ENCODE data around the gene CCL28. TPM values are rescaled to one million over a fixed set of nuclear protein-coding genes. Genes with fewer than 3 reads are reported as not detected.

The CCL28 gene
- total RNA-seq, 1 donor from 2014 or later: 6.2 TPM

- no peak for DNase-seq (ENCODE audit: low read depth)
- no peak overlapping the region for H3K4me3 ChIP-seq (ENCODE audit: low read depth, low read length)
- no peak for TF ChIP-seq CTCF (conservative IDR thresholded peaks at IDR 0.05; ENCODE audit: low read depth, low read length)
Measured at GRCh38 chr5:43390471-43390870, 21.7 kb downstream of the CCL28 start.

DNA sequence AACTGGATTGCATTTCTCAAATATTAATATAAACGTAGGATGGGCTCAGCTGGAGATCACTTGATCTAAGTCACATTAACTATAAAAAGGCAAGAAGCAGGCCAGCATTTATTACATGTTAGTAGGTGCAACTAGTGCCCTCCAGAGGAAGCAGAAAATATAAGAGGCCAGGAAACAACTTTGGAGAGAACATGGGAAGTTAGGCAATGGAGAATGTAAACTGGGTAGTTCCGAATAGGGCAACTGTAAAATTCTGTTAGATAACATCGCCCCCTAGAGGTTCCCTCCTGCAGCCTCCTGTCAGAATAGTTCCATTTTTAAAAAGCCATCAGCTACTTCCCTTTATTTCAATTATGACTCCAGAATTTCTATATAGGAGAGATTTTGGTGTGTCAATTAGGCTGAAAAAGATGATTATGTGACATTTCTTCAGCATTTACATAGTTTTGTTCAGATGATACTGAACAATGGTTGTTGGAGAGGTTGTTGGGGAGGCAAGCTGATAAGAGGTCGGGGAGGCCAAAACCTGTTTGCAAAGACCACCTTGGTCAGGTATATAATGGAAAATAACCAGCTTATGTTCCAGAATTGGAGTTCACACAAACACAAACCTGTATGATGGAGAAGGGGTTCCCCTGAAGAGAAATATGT is 22.4 kb downstream of the CCL28 start:
- peak; percentile 80 for DNase-seq (ENCODE audit: low read depth)
- TF ChIP-seq CTCF (conservative IDR thresholded peaks at IDR 0.05; ENCODE audit: low read depth, low read length): peak; percentile 93
- H3K4me3 ChIP-seq (ENCODE audit: low read depth, low read length): no peak overlapping the region

- peak; percentile 10 for TF ChIP-seq CTCF (conservative IDR thresholded peaks at IDR 0.05; ENCODE audit: low read depth, low read length)
- DNase-seq (ENCODE audit: low read depth): peak; percentile 10
- H3K4me3 ChIP-seq (ENCODE audit: low read depth, low read length): no peak overlapping the region
Measured at GRCh38 chr5:43386960-43387362, 25.2 kb downstream of the CCL28 start.

GRCh38 chr5:43376496-43377140 is 35.6 kb downstream of the CCL28 start:
- no peak overlapping the region for H3K4me3 ChIP-seq (ENCODE audit: low read depth, low read length)
- DNase-seq (ENCODE audit: low read depth): no peak
- no peak for TF ChIP-seq CTCF (conservative IDR thresholded peaks at IDR 0.05; ENCODE audit: low read depth, low read length)

DNA sequence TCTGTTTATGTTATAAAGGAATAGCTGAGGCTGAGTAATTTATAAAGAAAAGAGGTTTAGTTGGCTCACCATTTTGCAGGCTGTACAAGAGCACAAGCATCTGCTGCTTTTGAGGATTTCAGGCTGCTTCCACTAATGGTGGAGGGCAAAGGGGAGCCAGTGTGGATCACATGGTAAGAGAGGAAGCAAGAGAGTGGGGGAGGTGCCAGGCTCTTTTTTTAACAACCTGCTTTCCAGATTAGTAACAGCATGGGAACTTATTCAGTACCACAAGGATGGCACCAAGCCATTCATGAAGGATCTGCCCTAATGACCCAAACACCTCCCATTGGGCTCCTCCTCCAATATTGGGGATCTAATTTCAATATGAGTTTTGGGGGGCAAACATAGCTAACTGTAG is 40.4 kb downstream of the CCL28 start:
- no peak for TF ChIP-seq CTCF (conservative IDR thresholded peaks at IDR 0.05; ENCODE audit: low read depth, low read length)
- H3K4me3 ChIP-seq (ENCODE audit: low read depth, low read length): no peak overlapping the region
- no peak for DNase-seq (ENCODE audit: low read depth)

GRCh38 chr5:43370352-43370751 is 41.8 kb downstream of the CCL28 start:
- TF ChIP-seq CTCF (conservative IDR thresholded peaks at IDR 0.05; ENCODE audit: low read depth, low read length): no peak
- H3K4me3 ChIP-seq (ENCODE audit: low read depth, low read length): no peak overlapping the region
- DNase-seq (ENCODE audit: low read depth): no peak

GRCh38 chr5:43369651-43370050 is 42.5 kb downstream of the CCL28 start:
- no peak for TF ChIP-seq CTCF (conservative IDR thresholded peaks at IDR 0.05; ENCODE audit: low read depth, low read length)
- no peak for DNase-seq (ENCODE audit: low read depth)
- no peak overlapping the region for H3K4me3 ChIP-seq (ENCODE audit: low read depth, low read length)

Measured in epithelial cell of proximal tubule (primary cell).